CD14-positive monocyte (primary cell): Measurements from ENCODE around the gene ANO5. TPM values are rescaled to one million over a fixed set of nuclear protein-coding genes. Genes with fewer than 3 reads are reported as not detected.

ENCODE experiments used
- DNase-seq, 3 donors: peaks; one replicate each; pipeline ENCODE4 v3.0.0-alpha.2; 2011 to 2022
- H2AFZ ChIP-seq: 2 replicates; pipeline ENCODE4 v1.6.0; 2012; ENCODE audit warnings: mild to moderate bottlenecking, low read depth, low read length, inconsistent platforms; ENCODE audit not compliant: insufficient read depth, poor library complexity, severe bottlenecking
- H3K27ac ChIP-seq, 2 donors: 1 replicate in 1 of 2; 2 replicates in 1 of 2; pipeline ENCODE4 v1.5.1; 2012 to 2013; ENCODE audit warnings: low read length in 2 of 2, control low read depth in 1 of 2, inconsistent platforms in 1 of 2, low read depth in 1 of 2, mild to moderate bottlenecking in 1 of 2
- H3K27me3 ChIP-seq, 2 donors: one replicate each; pipeline versions ENCODE4 v1.6.0 to v1.6.1; 2011 to 2013; ENCODE audit warnings: low read length in 2 of 2; ENCODE audit not compliant: control insufficient read depth in 2 of 2, insufficient read depth in 2 of 2
- H3K36me3 ChIP-seq, 2 donors: replicated peaks in 1 of 2; 1 replicate in 1 of 2; 2 replicates in 1 of 2; pipeline versions ENCODE4 v1.5.1 to v1.6.1; 2012 to 2013; ENCODE audit warnings: low read length in 2 of 2, control low read depth in 1 of 2, inconsistent platforms in 1 of 2, mild to moderate bottlenecking in 1 of 2; ENCODE audit not compliant: insufficient read depth in 2 of 2, control insufficient read depth in 1 of 2
- H3K4me1 ChIP-seq, 2 donors: 1 replicate in 1 of 2; 2 replicates in 1 of 2; pipeline versions ENCODE4 v1.5.1 to v1.6.1; 2012 to 2013; ENCODE audit warnings: low read length in 2 of 2, control low read depth in 1 of 2, inconsistent platforms in 1 of 2, mild to moderate bottlenecking in 1 of 2, moderate library complexity in 1 of 2; ENCODE audit not compliant: insufficient read depth in 2 of 2, control insufficient read depth in 1 of 2
- H3K4me2 ChIP-seq: replicated peaks from 2 replicates; pipeline ENCODE3; 2012; ENCODE audit warnings: low read length, moderate library complexity, mild to moderate bottlenecking; ENCODE audit not compliant: poor library complexity, severe bottlenecking; ENCODE audit errors: extremely low read depth
- H3K4me3 ChIP-seq, 3 experiments: fragments of 200-600 bp in 1 of 3; sonication (generic) in 1 of 3; replicated peaks in 1 of 3; 1 replicate in 2 of 3; 2 replicates in 1 of 3; pipeline ENCODE4 v1.5.1; 2011 to 2013; ENCODE audit warnings: low read length in 3 of 3, mild to moderate bottlenecking in 3 of 3, control low read depth in 2 of 3, low read depth in 2 of 3, inconsistent platforms in 1 of 3, moderate library complexity in 1 of 3
- H3K79me2 ChIP-seq: 2 replicates; pipeline ENCODE4 v1.6.0; 2012; ENCODE audit warnings: mild to moderate bottlenecking, control low read depth, inconsistent platforms, low read length, moderate library complexity; ENCODE audit not compliant: insufficient read depth
- H3K9ac ChIP-seq: 2 replicates; pipeline ENCODE4 v1.6.0; 2017; ENCODE audit warnings: low read length, mild to moderate bottlenecking; ENCODE audit not compliant: insufficient read depth, poor library complexity, severe bottlenecking
- H3K9me3 ChIP-seq, 2 donors: replicated peaks in 1 of 2; 1 replicate in 1 of 2; 2 replicates in 1 of 2; pipeline versions ENCODE4 v1.5.1 to v1.6.1; 2012 to 2013; ENCODE audit warnings: low read length in 2 of 2, control low read depth in 1 of 2; ENCODE audit not compliant: control insufficient read depth in 1 of 2, insufficient read depth in 1 of 2
- H4K20me1 ChIP-seq: 2 replicates; pipeline ENCODE4 v1.6.0; 2012; ENCODE audit warnings: mild to moderate bottlenecking, low read length, control low read depth, moderate library complexity; ENCODE audit not compliant: insufficient read depth
- H3K27ac Mint-ChIP-seq, 7 donors: one replicate each; pipeline ENCODE4 v1.8.0; 2020; ENCODE audit warnings: mild to moderate bottlenecking in 7 of 7, mixed read lengths in 7 of 7, moderate library complexity in 6 of 7, inconsistent platforms in 2 of 7
- H3K27me3 Mint-ChIP-seq, 3 donors: one replicate each; pipeline ENCODE4 v1.8.0; 2021 to 2022; ENCODE audit warnings: low read depth in 3 of 3, mild to moderate bottlenecking in 3 of 3, mixed read lengths in 3 of 3, moderate library complexity in 3 of 3, inconsistent platforms in 1 of 3
- H3K36me3 Mint-ChIP-seq, 2 donors: one replicate each; pipeline ENCODE4 v1.8.0; 2020; ENCODE audit warnings: mixed read lengths in 2 of 2, inconsistent platforms in 1 of 2, mild to moderate bottlenecking in 1 of 2
- H3K4me1 Mint-ChIP-seq: one replicate; pipeline ENCODE4 v1.8.0; 2020; ENCODE audit warnings: mild to moderate bottlenecking, mixed read lengths
- H3K4me3 Mint-ChIP-seq, 2 donors: one replicate each; pipeline ENCODE4 v1.8.0; 2020; ENCODE audit warnings: mild to moderate bottlenecking in 2 of 2, mixed read lengths in 2 of 2, moderate library complexity in 1 of 2
- H3K9me3 Mint-ChIP-seq, 7 donors: one replicate each; pipeline ENCODE4 v1.8.0; 2020 to 2022; ENCODE audit warnings: mixed read lengths in 7 of 7, mild to moderate bottlenecking in 6 of 7, moderate library complexity in 6 of 7, inconsistent platforms in 2 of 7
- WGBS: methylation state at CpG from one replicate; pipeline ENCODE4 v1.1.5; 2013; ENCODE audit warnings: missing lambda C conversion rate; ENCODE audit not compliant: insufficient coverage; 5-methylcytosine and 5-hydroxymethylcytosine counted together
- intact Hi-C, 2 donors: fragments of 100-400 bp; cut with micrococcal nuclease; formaldehyde crosslinking; loops; one replicate each; pipeline versions ENCODE4 v1.15.0 to v1.15.1; 2023
- polyA plus RNA-seq, 3 donors: library from polyadenylated mRNA; depleted of rRNA in 1 of 3; unstranded in 2 of 3; stranded (reverse) in 1 of 3; fragments of 300-500 nt in 2 of 3; fragments of >200 nt in 1 of 3; fragmentation: Illumina TruSeq in 2 of 3; gene quantifications; 1 replicate in 2 of 3; 2 replicates in 1 of 3; pipeline ENCODE4 v1.2.3, GENCODE V29; 2012 to 2021
- TF ChIP-seq, protein P1 (sequence below): fragments of 200-600 bp; IDR thresholded peaks from one replicate; pipeline ENCODE4 v1.8.0; 2022; ENCODE audit warnings: antibody characterized with exemption, mild to moderate bottlenecking

Gene ANO5
- polyA plus RNA-seq, 3 donors = 1.0 to 1.4 (median 1.1) TPM

DNA sequence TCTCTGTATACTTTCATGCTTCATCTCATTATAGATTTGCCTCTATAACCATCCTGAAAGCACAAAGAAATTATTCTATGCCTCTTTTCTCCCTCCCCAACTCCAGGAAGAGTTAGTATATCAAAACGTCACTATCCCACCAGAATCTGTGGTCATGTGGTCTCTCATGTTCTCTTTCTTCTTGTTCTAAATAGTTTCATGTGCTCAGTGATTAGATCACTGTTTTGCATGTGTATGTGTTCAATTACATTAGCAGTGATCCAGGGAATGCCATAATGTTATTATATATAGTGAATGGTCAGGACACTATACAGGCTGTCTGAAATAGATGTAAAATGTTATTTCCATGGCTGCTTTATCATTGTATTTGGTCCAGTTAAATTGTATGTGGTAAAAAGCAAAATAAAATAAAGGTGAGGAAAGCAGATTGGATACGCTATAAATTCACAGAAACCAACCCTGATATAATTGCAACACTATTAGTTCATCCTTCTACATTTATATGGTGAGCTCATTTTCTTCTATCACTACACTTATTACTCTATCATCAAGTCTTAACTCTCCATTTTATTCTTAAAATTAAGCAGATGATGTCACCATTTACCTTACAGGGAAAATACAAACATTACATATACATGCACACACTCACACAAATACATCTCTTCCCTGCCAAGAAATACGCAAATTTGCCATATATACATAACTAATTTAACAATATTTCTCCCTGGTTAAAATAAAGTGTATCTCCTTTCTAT is 26.9 kb upstream of the ANO5 start:
- H3K27ac Mint-ChIP-seq = no peak overlapping the region
- DNase-seq = no peak
- no peaks in the 10 kb centered on the region for H3K79me2 ChIP-seq
- H3K9ac ChIP-seq = no peak overlapping the region
- no peaks in the 10 kb centered on the region for H3K36me3 Mint-ChIP-seq
- TF ChIP-seq, protein P1, sequence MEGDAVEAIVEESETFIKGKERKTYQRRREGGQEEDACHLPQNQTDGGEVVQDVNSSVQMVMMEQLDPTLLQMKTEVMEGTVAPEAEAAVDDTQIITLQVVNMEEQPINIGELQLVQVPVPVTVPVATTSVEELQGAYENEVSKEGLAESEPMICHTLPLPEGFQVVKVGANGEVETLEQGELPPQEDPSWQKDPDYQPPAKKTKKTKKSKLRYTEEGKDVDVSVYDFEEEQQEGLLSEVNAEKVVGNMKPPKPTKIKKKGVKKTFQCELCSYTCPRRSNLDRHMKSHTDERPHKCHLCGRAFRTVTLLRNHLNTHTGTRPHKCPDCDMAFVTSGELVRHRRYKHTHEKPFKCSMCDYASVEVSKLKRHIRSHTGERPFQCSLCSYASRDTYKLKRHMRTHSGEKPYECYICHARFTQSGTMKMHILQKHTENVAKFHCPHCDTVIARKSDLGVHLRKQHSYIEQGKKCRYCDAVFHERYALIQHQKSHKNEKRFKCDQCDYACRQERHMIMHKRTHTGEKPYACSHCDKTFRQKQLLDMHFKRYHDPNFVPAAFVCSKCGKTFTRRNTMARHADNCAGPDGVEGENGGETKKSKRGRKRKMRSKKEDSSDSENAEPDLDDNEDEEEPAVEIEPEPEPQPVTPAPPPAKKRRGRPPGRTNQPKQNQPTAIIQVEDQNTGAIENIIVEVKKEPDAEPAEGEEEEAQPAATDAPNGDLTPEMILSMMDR = no peak
- H3K4me3 ChIP-seq = no peak overlapping the region
- peaks cover 0 to 2% of the 10 kb centered on the region in 2 donors for H3K27me3 ChIP-seq
- H3K4me1 ChIP-seq = peaks cover 36 to 41% of the 10 kb centered on the region in 2 donors
- no peak overlapping the region for H3K4me3 Mint-ChIP-seq
- WGBS = no CpG with 5 or more reads among the region's 3 CpGs
- H3K36me3 ChIP-seq = no peaks in the 10 kb centered on the region
- H2AFZ ChIP-seq = no peak overlapping the region
- H3K27me3 Mint-ChIP-seq = peaks cover 0 to 5% (median 2%) of the 10 kb centered on the region in 3 donors
- intact Hi-C loops = no loop called here
- no peak overlapping the region for H3K27ac ChIP-seq
- no peaks in the 10 kb centered on the region for H4K20me1 ChIP-seq
- H3K9me3 ChIP-seq = no peaks in the 10 kb centered on the region
- no peak overlapping the region for H3K4me2 ChIP-seq
- H3K4me1 Mint-ChIP-seq = peaks cover 39% of the 10 kb centered on the region
- no peaks in the 10 kb centered on the region for H3K9me3 Mint-ChIP-seq

DNA sequence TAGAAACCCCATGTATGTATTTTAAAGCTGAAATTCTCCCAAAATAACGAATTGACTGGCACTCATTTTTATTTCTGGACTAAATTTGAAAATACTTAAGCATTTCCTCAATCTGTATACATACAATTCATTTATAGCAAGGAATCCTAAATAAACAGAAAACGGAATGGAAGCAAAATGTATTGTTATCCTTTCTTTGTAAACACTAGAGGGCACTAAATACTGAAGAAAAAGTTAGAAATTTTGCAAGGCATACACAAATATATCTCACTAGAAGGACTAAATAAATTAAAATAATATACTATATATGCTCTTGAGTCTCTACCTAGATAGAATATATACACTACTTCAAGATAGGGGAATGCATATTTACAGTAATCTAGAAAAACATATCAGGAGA is 23.1 kb upstream of the ANO5 start:
- H3K4me3 ChIP-seq = no peak overlapping the region
- no peaks in the 10 kb centered on the region for H3K36me3 ChIP-seq
- TF ChIP-seq, protein P1 = peak; percentile 68
- H3K4me2 ChIP-seq = no peak overlapping the region
- intact Hi-C loops = no loop called here
- H2AFZ ChIP-seq = no peak overlapping the region
- Mint-ChIP-seq H3K27ac (no peak overlapping the region), H3K36me3 (no peaks in the 10 kb centered on the region), H3K4me1 (peaks cover 6% of the 10 kb centered on the region), H3K27me3 (peaks cover 0 to 5% (median 2%) of the 10 kb centered on the region in 3 donors), H3K4me3 (no peak overlapping the region), H3K9me3 (no peaks in the 10 kb centered on the region)
- no peaks in the 10 kb centered on the region for H4K20me1 ChIP-seq
- peak in 1 of 3 donors; percentile 25 for DNase-seq
- H3K9ac ChIP-seq = no peak overlapping the region
- no peaks in the 10 kb centered on the region for H3K9me3 ChIP-seq
- H3K27me3 ChIP-seq = peaks cover 0 to 2% of the 10 kb centered on the region in 2 donors
- no peaks in the 10 kb centered on the region for H3K79me2 ChIP-seq
- H3K27ac ChIP-seq = no peak overlapping the region
- H3K4me1 ChIP-seq = peaks cover 5% of the 10 kb centered on the region in 2 donors
- no CpG with 5 or more reads among the region's 2 CpGs for WGBS
